GM12891 (cell line): ENCODE measurements around the gene CNTROB.
A peak's percentile ranks its signal among the peaks of the same experiment; 100 is the strongest.

Source experiments
- DNase-seq: peaks from one replicate; pipeline ENCODE4 v3.0.0; 2011; ENCODE audit warnings: low spot score; ENCODE audit not compliant: insufficient read length
- FAIRE-seq: peaks from 2 replicates; lab custom pipeline; 2011; peaks lifted over from hg19 to GRCh38; lab: Jason Lieb, UNC
- PAX5 ChIP-seq: IDR thresholded peaks from 2 replicates; pipeline ENCODE4 v1.6.1; 2011; ENCODE audit warnings: low read length, moderate library complexity, mild to moderate bottlenecking; ENCODE audit not compliant: insufficient read depth, severe bottlenecking
- POLR2A ChIP-seq: IDR thresholded peaks from 2 replicates; pipeline ENCODE4 v1.6.1; 2011; ENCODE audit warnings: low read depth, low read length, control low read depth
- POLR2AphosphoS5 ChIP-seq: IDR thresholded peaks from 2 replicates; pipeline ENCODE4 v1.6.1; 2011; ENCODE audit warnings: low read depth, low read length, control low read depth
- POU2F2 ChIP-seq: IDR thresholded peaks from 2 replicates; pipeline ENCODE4 v1.6.1; 2011; ENCODE audit warnings: low read depth, mild to moderate bottlenecking, control low read depth, low read length, moderate library complexity
- SPI1 ChIP-seq: IDR thresholded peaks from 2 replicates; pipeline ENCODE4 v1.6.1; 2011; ENCODE audit warnings: low read depth, low read length, control low read depth
- TAF1 ChIP-seq: IDR thresholded peaks from 2 replicates; pipeline ENCODE4 v1.6.1; 2011; ENCODE audit warnings: low read depth, low read length, control low read depth

The CNTROB gene

DNA sequence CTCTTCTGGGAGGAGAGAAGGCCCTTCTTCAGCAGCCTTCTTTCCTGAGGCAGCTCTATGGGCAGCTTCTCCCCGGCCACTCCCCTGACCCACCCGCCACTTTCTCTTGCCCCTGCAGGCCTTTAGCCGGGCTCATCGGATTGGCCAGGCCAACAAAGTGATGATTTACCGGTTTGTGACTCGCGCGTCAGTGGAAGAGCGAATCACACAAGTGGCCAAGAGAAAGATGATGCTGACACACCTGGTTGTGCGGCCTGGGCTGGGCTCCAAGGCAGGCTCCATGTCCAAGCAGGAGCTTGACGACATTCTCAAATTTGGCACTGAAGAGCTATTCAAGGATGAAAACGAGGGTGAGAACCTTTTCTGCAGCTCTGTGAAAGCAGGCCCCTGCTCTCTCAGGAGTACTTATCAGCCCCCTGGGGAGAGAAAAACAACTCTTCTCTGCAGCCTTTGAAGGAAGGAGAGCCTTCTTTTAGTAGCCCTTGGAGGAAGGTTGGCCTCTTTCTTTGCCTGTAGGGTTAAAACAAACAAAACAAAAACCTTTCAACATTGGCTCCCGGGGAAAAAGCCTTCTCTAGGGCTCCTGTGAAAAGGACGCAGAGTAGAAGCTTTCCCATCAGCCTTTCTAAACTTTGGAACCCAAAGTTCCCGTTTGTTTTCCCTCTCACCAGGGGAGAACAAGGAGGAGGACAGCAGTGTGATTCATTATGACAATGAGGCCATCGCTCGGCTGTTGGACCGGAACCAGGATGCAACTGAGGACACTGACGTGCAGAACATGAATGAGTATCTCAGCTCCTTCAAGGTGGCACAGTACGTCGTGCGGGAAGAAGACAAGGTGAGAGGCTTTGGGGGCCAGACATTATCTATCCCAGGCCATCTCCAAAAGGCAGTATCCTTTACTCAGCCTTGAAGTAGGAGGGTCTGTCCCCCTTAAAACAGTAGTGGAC lies 28.6 kb upstream of the CNTROB start:
- DNase-seq (no peak), FAIRE-seq (no peak)
- TF ChIP-seq SPI1 (no peak), POLR2AphosphoS5 (no peak), TAF1 (no peak), PAX5 (no peak)

GRCh38 chr17:7909089-7909488 lies 22.9 kb upstream of the CNTROB start:
- FAIRE-seq, result no peak
- no peak for TF ChIP-seq POU2F2
- no peak for TF ChIP-seq PAX5
- TF ChIP-seq SPI1, result no peak
- no peak for TF ChIP-seq POLR2AphosphoS5
- no peak for TF ChIP-seq TAF1
- no peak for TF ChIP-seq POLR2A

DNA sequence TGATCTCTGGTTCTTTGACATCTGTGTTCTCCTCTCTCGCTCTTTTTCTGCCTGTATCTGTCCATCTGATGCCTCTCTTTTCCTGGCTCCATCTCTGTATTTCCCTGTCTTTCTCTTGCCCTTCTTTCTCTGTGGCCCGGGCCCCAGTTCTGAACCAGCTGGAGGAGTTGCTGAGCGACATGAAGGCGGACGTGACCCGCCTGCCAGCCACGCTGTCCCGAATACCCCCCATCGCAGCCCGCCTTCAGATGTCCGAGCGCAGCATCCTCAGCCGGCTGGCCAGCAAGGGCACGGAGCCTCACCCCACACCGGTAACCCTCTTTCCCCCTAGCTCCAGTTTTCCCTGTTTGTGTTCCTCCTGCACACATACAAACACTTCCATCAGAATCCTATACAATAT lies 21.7 kb upstream of the CNTROB start:
- no peak for FAIRE-seq
- no peak for DNase-seq
- TF ChIP-seq TAF1 (no peak), SPI1 (no peak), POLR2A (no peak), POU2F2 (no peak), POLR2AphosphoS5 (no peak)

More at GRCh38 chr17:7909089-7909488, 22.9 kb upstream of the CNTROB start:
- DNase-seq, result no peak

DNA sequence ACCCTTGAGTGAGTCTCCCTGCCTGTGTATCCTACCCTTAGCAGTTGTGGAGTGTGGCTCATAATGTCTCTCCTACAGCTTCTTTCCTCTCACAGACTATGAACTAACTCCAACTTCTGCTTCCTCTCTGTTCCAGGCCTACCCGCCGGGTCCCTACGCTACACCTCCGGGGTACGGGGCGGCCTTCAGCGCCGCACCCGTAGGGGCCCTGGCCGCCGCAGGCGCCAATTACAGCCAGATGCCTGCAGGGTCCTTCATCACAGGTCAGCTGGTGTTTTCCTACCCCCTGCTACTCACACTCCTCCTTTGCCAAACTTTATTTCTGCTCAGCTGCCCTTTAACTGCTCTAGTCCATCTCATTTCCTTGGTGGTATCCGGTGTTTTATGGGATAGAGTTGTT lies 21.3 kb upstream of the CNTROB start:
- no peak for TF ChIP-seq TAF1
- TF ChIP-seq POLR2AphosphoS5, result no peak
- no peak for TF ChIP-seq POLR2A
- no peak for TF ChIP-seq SPI1
- DNase-seq, result no peak
- FAIRE-seq, result no peak

DNA sequence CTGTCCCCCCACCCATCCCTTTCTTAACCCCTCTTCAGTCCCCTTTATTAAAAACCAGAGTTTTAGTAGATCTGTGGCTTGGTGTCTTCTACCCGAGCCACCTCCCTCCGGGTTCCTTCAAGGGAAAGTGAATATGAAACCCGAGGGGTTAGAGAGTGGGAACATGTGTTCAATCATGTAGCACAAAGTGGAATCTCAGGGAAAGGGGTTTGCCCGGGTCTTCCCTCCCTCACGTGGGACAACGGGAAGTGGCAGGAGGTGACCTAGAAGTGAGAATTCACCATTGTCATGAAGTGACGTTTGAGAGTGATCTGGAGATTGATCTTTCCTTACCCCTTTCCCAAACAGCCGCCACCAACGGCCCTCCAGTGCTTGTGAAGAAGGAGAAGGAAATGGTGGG lies 20.9 kb upstream of the CNTROB start:
- TF ChIP-seq TAF1, result no peak
- TF ChIP-seq SPI1, result no peak
- no peak for TF ChIP-seq POU2F2
- no peak for TF ChIP-seq POLR2A
- no peak for TF ChIP-seq POLR2AphosphoS5
- FAIRE-seq (no peak), DNase-seq (no peak)

DNA sequence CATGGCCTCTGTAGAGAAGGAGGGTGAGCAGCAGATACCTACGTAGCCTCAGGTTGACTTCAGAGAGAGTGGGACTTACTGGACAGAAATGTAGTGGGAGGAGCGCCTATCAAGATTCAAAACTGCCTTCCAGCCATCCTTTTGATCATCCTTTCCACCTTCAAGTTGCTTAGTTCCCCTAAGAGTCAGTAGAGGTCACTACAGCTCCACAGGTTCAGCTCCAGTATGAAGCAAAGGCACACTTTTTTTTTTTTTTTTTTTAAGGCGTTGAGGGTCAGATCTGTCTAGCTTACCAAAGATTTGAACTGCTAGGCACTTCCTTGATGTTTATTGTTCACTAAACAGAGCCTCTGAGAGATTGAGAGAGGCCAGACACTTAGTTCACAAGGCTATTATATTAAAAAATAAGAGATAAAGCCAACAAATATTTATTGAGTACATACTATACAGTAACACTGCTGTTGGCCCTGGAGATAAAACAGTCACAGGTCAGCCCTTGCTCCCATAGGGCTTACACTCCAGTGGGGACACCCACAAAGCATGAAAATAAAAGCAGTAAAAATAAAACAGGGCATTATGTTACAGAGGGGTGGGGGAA lies 19.0 kb upstream of the CNTROB start:
- peak; percentile 91 for FAIRE-seq
- no peak for TF ChIP-seq SPI1
- no peak for TF ChIP-seq POU2F2
- no peak for TF ChIP-seq TAF1

DNA sequence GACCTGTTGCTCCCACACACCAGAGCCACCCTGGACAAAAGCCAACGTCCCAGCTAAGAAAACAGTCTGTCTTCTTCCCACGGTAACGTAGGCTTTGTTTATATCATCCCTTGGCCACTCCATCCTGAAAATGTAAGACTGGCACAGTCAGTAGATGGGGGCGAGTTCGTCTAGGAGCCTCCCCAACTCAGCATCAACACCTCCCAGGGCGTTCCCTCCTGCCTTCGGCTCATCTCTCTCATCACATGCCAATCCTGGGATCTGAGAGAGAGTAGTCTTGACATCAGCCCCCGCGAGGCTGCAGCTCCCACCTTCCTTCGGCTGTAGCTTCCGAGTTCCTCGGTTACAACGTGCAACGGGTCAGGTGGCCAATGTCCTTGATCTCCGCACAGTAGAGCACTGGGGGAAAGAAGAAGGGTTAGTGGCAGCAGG lies 16.8 kb upstream of the CNTROB start:
- TF ChIP-seq POLR2A, result no peak
- TF ChIP-seq SPI1, result no peak
- no peak for TF ChIP-seq POLR2AphosphoS5
- TF ChIP-seq TAF1, result no peak
- TF ChIP-seq POU2F2, result no peak
- DNase-seq (no peak), FAIRE-seq (no peak)

More for the DNA sequence above, 19.0 kb upstream of the CNTROB start:
- DNase-seq, result peak; percentile 50

DNA sequence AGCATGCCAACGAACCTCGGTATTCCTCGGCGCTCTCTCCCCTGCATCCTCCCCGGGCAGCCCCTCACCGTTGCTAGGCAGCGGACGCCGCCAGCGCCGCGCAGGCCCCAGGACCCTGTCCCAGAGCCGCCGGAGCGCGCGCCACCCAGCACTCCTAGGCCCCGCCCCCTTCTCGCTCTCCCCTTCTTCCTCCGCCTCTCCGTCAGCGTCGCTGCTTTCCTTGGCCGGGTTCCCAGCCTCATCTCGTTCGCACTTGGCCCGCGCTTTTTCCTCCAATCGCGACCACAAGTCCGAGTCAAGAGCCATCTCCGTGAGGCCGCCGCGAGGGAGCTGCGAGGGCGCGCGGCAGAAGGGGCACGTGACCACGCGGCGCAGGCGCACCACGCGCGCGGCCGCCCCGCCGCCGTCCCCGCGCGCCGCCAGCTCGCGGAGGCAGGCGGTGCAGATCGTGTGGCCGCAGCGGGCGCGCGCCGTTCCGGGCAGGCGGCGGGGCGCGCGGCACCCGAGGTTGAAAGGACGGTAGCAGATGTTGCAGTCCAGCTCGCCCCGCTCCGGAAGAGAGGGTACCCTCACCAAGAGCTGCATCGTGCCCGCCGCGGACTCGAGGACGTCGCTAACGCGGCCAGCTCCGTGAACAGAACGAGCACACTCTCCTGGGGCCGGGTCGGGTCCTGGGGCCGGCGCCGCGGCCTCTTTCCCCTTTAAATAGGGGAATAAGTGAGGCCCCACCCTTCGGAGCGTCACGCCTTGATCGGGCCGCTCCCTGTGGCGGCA lies 16.2 kb upstream of the CNTROB start, which contains the start of gene RNF227:
TSS of gene RNF227 (minus strand) at position 679 of the 774 bp plus-strand sequence. CDS start at position 585, 94 bp downstream.
- DNase-seq (peak; percentile 75), FAIRE-seq (peak; percentile 99)
- TF ChIP-seq POLR2AphosphoS5 (0 out of 2 replicates have a peak, but pooled peaks have one; percentile 33), TAF1 (no peak), POU2F2 (no peak), POLR2A (no peak)

DNA sequence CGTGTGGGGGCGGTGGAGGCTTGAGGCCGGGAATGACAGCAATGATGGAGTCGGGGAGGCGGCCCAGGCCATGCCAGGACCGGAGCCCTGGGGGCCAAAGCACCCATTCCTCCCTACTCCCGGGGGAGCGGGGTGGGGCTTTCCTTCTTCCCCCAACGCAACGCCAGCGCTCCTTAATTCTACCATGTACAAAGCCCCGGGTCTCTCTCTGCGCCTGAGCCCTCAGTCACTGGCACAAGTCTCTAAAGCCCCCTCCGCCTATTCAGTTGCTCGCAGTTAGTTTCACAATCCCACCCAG lies 15.7 kb upstream of the CNTROB start:
- no peak for FAIRE-seq
- TF ChIP-seq POLR2AphosphoS5 (no peak), SPI1 (no peak), POU2F2 (no peak), TAF1 (no peak), PAX5 (no peak), POLR2A (no peak)

GRCh38 chr17:7916808-7917207 lies 15.2 kb upstream of the CNTROB start:
- FAIRE-seq (peak; percentile 68), DNase-seq (no peak)
- no peak for TF ChIP-seq SPI1
- no peak for TF ChIP-seq PAX5
- TF ChIP-seq POU2F2, result no peak
- no peak for TF ChIP-seq POLR2AphosphoS5
- no peak for TF ChIP-seq TAF1
- no peak for TF ChIP-seq POLR2A

More for the DNA sequence above, 15.7 kb upstream of the CNTROB start:
- DNase-seq, result no peak
